Measurements from ENCODE around the gene MST1.

MST1 gene

DNA sequence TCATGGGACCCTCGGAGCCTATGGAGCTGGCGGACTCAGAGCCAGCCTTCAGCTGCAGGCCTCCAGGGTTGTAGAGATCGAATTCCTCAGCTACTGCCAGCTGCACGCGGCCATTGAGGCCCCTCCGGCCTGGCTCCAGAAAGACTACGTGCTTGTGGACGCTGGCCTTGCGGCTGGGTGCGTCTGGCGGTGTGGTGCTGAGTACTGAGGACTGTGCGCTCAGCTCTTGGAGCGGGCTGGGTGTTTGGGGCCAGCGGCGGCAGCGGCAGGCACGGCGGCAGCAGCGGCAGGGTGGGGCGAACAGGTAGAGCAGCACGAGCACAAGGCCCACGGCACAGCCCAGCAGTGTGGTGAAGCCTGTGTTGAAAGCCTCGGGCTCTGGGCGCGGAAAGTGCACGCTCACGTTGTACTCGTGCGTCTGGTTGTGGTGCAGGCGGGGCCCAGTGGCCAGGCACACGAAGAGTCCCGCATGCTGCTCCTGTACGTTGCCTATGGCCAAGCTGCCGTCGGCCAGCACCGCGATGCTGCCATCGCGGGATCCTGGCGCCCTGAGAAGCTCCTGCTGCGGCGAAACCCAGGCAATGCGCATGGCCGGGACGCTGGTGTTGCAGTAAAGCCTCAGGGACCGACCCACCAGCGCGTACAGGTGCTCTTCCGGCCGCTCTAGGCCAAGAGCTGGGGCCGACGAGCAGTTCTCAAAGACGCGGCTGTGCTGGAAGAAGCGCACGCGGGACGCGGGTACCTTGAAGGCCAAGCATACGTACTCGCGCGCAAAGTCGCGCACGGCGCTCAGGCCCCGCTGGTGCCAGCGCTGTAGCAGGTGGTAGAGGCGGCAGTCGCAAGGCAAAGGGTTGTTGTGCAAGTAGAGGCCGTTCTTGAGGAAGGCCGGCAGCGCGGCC lies 28.9 kb upstream of the MST1 start:
- DNase-seq: no peak

DNA sequence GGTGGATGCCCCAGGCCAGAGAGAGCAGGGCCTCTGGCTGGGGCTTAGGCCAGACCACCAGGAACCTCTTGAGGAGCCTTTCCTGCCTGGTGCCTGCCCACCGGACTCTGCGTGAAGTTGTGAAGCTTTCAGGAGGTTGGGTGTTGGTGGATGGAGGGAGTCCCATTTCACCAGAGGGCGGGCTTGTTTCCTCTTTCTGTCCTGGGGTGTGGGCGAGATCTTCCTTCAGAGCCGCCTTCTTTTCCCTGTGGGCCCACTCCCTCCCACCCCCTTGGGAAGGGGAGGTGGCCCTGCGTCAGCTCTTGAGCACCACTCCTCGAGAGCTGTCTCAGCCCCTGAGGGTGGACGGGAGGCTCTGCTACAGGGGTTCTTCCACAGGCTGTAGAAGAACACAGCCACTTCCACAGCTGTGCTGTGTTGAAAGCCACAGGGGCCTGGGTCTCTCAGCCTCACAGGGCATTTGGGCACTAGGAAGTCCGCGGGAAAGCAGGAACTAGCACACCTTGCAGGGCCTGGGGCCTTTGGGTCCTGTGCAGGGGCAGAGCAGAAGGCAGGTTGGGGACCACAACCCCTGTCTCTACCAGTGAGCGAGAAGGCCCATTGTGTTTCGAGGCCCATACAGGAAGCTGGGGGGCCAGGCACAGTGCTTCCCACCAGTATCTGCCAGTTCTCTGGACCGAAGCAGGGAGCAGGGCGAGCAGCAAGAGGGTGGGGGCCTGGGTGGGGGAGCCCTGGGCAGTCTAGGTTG lies 28.1 kb upstream of the MST1 start:
- no peak for DNase-seq

DNA sequence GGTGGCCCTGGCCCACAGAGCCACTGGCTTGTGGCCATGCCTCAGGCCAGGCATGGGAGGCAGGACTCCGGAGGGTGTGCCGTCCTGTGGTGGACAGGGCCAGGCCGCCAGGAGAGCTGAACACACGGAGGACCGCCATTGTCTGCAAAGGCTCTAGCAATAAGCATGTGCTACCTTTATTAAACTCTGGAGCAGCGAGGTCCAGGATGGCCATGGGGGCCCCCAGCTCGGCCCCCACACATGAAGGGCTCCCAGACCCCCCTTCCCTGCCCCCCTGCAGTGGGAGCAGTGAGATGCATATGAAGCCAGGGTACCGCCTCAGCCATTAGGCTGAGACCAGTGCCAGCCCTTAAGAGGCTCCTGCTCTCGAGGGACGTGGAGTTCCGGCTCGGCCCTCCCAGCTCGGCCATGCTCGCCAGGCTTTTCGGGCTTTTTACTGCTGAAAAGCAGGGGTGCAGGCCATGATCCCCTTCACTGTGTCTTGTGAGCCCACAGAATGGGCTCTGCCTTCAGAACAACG lies 27.5 kb upstream of the MST1 start:
- no peak for DNase-seq

DNA sequence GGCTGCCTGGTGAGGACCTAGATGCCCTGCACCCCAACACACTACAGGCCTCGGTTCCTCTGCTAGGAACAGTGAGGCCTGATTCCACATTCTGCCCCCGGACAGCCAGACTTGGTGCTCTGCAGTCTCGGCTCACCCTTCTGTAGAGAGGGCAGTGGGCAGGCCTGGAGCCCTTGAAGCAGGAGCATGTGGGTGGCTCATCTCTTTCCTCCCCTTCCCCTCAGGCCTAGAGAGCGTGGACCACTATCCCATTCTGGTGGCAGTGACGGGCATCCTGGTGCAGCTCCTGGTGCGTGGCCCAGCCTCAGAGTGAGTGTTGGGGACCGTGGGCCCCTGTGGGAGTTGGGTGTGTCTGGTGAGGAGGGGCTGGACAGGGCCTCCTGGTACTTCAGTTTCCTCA lies 26.9 kb upstream of the MST1 start:
- no peak for DNase-seq

DNA sequence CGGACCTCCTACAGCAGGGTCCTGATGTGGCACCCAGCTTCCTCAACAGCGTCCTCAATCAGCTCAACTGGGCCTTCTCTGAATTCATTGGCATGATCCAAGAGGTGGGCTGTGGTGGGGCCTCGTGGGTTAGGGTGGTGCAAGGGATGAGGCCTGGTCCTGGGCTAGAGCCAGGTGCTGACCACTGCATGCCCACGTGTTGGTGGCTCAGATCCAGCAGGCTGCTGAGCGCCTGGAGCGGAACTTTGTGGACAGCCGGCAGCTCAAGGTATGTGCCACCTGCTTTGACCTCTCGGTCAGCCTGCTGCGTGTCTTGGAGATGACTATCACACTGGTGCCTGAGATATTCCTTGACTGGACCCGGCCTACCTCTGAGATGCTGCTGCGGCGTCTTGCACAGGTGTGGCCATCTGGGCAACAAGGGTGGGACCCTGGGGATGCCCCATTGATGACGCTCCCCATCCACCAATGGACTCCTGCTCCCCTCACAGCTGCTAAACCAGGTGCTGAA lies 26.4 kb upstream of the MST1 start:
- no peak for DNase-seq

DNA sequence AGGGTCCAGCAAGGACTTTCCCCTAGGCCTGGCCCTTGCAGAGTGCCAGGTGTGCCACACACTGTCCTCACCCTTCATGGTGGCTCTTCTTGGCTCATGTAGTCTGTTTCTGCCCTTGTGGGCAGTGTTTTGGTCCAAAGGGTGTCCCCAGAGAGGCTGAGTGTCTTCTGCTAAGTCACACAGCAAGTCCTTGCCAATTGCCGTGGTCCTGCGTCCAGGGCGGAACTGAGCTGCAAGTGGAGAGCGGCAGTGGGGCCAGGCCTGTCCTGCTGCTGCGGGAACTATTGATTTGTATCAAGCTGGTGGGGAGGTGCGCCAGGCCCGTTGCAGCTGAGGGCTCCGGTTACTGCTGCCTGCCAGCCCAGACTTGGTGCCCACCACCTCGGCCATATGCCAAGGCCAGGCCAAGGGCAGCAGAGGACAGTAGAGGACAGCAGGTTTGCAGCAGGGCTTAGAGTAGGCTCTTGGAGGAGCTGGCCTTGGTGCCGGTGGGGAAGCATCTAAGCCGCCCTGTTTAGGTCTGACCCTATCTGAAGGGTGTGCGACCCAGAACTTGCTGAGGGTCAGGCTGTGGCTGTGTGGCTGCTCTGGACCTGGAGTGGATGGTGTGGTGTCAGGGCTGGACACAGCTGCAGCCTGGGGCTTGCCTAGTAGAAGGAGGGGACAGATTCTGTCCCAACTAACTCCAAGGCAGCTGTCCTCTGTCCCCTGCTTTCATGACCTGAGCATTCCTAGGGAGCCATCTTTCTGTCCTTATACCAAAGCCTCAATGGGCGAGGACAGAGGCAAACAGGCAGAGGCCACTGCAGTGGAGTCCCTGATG lies 25.7 kb upstream of the MST1 start:
- DNase-seq: no peak

DNA sequence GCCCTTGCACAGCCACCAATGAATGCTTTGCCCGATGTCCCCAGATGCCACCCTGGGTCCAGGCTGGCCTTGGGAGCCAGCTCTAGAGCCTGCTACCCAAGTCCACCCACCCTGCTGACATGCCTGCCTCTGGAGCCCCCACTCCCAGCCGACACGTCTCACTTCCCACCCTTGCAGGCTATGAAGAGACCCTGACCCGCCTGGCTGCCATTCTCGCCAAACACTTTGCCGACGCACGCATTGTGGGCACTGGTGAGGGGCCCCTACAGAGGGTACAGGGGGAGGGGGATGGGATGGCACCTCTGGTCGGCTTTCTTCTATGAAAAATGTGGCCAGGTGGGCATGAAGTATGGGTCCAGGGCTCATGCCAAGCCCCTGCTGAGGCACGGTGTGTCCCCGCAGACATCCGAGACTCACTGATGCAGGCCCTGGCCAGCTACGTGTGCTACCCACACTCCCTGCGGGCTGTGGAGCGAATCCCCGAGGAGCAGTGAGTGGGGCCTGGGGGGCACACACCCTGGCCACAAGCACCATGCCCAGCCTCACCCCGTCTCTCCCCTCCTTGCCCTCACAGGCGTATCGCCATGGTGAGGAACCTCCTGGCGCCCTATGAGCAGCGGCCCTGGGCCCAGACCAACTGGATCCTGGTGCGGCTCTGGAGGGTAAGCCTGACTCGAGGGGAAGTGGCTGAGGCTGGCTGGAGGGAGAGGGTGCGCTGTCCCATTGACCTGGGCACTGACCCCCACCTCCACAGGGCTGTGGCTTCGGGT lies 24.2 kb upstream of the MST1 start:
- no peak for DNase-seq

DNA sequence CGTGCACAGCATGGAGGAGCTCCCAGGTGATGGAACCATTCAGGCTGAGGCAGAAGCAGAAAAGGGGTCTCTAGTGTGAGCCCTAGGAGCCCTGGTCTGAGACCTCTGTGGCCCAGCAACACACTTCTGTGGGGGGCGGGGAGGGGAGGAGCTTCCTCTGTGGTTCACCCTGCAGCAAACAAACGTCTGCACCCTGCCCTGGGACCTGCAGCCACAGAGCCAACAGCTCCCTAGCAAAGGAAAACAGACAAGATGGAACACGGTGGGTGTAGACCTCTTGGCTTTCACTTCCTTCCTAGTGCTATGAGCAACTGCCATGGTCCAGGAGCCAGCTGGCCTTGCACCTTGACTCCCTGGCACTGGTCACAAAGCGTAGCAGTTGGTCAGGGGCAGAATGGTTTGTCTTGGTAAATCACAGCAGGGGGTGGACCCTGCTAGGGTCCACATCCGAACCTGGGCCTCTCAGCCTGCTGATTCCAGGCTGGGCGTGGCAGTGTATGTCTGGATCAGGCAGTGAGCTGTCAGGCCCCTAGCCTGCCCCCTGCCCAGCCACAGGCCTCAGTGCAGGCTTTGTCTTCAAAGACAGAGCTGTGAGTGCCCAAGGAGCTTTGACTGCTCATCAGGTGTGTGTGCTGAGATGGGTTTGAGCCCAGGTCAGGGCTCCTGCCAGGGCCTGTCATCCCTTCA lies 23.5 kb upstream of the MST1 start:
- DNase-seq: no peak

DNA sequence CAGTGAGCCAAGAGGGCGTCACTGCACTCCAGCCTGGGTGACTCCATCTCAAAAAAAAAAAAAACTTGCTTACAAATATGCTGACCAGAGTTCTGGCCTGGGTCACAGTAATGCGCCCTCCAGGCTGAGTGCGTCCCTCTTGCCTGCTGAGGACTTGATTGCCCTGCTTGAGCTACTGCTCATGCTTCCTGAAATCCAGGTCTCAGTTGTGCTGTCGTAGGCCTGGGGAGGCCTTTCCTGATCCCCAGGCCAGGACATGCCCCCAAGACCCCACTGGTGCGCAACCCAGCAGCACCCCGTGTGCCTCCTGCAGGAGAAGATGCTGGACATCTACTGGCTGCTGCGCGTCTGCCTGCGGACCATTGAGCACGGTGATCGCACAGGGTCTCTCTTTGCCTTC lies 22.9 kb upstream of the MST1 start:
- no peak for DNase-seq

DNA sequence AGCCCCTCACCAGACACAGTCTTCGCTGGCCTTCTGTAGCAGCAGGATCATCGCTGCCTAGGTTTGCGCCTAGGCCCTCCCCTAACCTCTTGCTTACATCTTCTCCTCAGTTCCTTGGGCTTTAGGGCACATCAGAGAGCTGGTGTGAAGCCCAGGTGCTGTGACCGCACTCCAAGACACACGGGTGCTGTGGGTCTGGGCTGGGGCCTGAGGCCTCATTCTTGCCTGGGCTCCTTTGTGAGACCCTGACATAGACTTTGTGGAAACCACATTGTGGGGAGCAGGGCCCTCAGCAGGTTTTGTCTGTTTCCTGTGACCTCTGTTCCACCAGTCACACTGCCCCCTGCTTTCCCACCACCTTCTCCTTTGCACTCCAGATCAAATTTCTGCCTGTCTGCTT lies 22.2 kb upstream of the MST1 start:
- no peak for DNase-seq

DNA sequence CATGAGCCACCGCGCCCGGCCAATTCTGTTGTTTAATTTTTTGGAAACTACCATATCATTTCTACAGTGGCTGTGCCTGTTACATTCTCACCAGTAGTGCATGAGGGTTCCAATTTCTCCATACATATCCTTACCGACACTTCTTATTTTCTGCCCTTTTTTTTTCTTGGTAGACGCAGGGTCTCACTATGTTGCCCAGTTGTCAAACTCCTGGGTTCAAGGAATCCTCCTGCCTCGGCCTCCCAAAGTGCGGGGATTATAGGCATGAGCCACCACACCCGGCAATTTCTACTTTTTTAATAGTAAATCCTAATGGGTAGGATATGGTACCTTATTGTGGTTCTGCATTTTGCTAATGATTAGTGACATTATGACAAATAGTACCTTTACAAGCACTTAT lies 20.6 kb upstream of the MST1 start:
- no peak for DNase-seq

DNA sequence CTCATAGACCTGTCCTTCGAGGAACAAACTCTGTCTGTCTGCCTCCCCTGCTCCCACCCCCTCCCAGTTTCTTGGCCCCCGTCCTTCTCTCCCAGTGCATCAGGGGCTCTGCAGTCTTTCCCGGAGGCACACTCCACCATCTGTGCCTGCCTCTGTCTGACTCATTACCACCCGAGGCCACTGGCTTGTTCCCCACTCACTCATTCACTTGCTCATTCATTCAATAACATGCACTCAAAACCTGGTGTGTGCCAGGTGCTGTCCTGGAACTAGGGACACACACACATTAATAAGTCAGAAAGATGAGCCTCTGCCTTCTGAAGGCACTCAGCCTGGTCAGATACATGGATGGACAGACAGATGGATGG lies 17.8 kb upstream of the MST1 start:
- no peak for DNase-seq

DNA sequence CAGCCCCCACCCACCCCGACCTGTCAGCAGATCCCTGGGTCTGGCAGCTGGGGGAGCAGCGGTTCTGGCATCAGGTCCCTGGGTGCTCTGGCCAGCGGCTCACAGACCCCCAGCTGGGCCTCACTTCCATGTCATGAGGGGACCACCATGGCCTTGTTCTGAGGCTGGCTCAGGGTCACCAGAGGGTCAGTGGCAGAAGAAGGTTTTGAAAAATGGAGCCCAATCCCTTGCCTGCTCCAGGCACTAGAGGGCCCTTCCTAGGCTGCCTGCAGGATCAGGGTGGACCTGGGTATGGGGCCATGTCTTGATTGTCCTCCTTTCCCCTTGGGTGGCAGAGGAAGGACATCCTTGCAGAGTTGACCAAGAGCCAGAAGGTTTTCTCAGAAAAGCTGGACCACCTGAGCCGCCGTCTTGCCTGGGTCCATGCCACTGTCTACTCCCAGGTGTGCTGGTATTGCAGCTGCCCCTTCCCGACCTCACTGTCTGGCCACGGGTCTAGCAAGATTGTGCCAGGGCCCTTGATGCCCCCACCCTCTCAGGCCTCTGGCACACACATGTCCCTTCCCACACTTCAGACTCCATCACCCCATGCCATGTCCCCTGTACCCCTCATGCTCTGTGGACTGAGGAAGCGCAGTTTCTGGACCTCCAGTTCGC lies 17.3 kb upstream of the MST1 start:
- DNase-seq: no peak

DNA sequence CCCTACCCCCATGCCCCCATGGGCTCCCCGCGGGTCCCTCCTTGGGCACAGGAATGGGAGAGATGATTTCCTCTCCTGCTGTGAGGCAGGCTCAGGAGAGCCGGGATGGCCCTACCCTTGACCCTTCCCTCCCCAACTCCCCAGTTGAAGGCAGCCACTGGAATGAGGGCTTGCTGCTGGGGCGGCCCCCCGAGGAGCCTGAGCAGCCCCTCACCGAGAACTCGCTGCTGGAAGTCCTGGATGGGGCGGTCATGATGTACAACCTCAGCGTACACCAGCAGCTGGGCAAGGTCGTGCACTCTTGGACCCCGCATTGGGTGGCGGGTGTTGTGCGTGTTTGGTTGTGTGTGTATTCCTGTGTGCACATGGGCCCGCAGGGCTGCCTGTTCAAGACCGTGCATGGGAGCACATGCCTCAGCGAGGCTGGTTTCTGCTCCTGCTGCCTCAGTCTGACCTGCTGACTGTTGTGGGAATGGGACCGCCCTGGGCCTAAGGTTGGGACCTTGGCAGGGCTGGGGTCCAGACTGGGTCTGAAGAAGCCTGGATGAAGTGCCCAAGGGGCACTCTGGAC lies 16.2 kb upstream of the MST1 start:
- no peak for DNase-seq

DNA sequence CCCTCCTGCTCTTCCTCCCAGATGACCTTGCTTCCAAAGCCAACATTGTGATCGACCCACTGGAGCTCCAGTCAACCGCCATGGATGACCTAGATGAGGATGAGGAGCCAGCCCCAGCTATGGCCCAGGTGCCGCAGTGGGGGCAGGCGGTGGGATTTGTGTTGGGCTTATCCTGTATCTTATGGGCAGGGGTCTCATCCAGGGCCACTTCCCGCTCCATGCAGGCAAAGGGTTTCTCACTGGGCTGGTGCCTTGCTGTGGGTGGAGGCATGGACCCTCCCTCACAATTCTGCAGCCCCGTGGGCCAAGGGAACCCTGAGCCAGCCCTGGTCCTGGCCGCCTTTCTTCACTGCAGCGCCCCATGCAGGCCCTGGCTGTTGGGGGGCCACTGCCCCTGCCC lies 15.4 kb upstream of the MST1 start:
- DNase-seq: no peak

DNA sequence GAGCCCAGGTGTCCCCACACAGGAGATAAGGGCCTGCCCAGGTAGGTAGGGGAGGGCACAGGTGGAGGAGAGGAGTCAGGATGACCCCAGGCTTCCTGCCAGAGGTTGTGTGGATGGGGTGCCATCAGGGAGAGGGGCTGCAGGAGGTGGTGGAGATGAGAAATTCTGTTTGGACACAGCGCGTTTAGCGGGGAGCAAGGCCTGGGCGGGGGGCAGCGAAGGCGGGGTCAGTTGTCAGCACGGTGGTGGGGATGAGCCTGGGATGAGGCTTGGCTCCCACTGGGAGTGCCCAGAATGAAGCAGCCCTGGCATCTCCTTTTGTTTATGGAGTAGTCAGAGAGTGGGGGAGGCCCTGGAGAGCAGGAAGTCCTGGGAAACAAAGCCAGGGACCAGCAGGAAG lies 14.7 kb upstream of the MST1 start:
- DNase-seq: no peak

DNA sequence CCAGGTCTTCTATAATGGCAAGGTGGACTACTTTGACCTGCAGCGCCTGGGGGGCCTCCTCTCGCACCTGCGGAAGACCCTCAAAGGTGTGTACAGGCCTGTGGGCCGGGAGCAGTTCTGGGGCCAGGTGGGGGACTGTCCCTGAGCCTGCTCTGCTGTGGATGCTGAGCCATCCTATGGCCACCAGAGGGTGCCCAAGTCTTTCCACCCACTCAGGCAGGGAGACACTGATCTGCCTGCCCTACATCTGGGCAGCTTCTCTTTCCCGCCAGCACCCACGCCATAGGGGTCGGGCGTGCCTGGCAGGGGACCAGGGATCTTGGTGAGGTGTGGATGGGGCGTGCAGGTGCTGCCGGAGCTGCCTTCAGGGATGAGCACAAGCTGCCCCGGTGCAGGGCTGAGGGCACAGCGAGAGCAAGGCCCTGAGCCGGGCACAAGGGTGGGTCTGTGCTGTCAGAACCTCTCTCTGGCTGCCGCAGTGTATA lies 14.2 kb upstream of the MST1 start:
- DNase-seq: peak; percentile 31

DNA sequence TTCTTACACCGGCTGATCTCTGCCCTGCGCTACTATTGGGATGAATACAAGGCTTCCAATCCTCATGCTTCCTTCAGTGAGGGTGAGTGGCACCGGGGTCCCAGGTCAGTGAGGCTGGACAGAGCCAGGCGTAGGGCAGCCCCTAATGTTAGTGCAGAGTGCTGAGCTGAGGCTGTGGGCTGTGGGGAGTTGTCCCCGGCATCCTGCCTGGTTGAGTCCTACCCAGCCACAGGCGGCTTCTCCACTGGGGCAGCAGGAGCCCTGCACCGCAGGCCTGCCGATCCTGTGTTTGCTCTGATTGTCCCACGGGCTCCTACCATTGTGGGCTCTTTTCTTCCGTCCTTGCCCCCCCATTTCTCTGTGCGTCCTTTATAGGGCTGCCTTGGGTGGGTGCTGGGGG lies 13.4 kb upstream of the MST1 start:
- no peak for DNase-seq

DNA sequence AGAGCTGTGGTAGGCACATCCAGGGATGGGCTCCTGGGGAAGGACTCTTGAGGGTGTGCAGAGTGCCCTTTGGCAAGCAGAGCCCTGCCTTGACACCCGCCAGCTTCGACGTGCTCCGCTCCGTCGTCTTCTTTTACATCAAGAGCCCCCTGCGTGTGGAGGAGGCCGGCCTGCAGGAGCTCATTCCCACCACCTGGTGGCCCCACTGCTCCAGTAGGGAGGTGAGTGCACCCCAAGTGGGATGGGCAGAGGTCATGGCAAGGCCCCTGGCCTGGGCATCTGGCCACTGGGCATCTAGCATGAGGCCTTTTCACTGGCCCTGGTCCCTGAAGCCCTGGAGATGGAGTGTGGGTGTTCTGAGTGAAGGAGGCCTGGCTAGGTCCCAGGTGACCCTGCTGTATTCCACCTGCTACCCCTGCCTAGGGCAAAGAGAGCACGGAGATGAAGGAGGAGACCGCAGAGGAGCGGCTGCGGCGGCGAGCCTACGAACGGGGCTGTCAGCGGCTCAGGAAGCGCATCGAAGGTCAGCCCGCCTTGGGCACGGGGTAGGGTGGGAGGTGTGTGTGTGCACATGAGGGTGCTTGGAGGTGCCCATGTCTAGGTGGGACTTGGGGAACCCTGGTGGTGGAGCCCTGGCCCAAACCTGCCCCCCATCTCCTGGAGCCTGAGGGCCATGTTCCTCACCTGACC lies 12.3 kb upstream of the MST1 start:
- no peak for DNase-seq
